H1 (cell line): ENCODE results near the gene SLC25A21. TPM values are rescaled to one million over a fixed set of nuclear protein-coding genes. Genes with fewer than 3 reads are reported as not detected.

Experiments
- CTCF ChIA-PET: fragments of 300-600 bp; sonication (Branson Sonifier 250); formaldehyde crosslinking; loops from one replicate; lab custom pipeline; 2021; ENCODE audit not compliant: partially characterized antibody; lab: Charles Lee
- POLR2A ChIA-PET: fragments of 300-600 bp; sonication (Branson Sonifier 250); formaldehyde crosslinking; loops from one replicate; lab custom pipeline; 2021; ENCODE audit warnings: inconsistent platforms; ENCODE audit not compliant: partially characterized antibody; lab: Charles Lee
- DNase-seq, 2 experiments: peaks; one replicate each; pipeline versions ENCODE4 v3.0.0 to v3.0.0-alpha.2; 2010 to 2022; ENCODE audit warnings: low spot score in 2 of 2, low read depth in 1 of 2, mixed read lengths in 1 of 2
- FAIRE-seq: peaks from 2 replicates; lab custom pipeline; 2011; peaks lifted over from hg19 to GRCh38; lab: Jason Lieb, UNC
- H2AFZ ChIP-seq: 2 replicates; pipeline ENCODE4 v1.8.1; 2012; ENCODE audit warnings: low read length, inconsistent platforms
- H2AK5ac ChIP-seq: 2 replicates; pipeline ENCODE4 v1.6.1; 2013; ENCODE audit warnings: low read depth, low read length
- H2BK120ac ChIP-seq: replicated peaks from 2 replicates; pipeline ENCODE3; 2013; ENCODE audit warnings: low read depth, low read length, inconsistent platforms
- H2BK12ac ChIP-seq: 2 replicates; pipeline ENCODE4 v1.6.1; 2013; ENCODE audit warnings: low read depth, low read length
- H2BK15ac ChIP-seq: 2 replicates; pipeline ENCODE4 v1.6.1; 2013; ENCODE audit warnings: low read length
- H2BK20ac ChIP-seq: 2 replicates; pipeline ENCODE4 v1.6.1; 2013; ENCODE audit warnings: low read length
- H2BK5ac ChIP-seq: 2 replicates; pipeline ENCODE4 v1.6.1; 2013; ENCODE audit warnings: low read depth, low read length
- H3K14ac ChIP-seq: 2 replicates; pipeline ENCODE4 v1.6.1; 2013; ENCODE audit warnings: inconsistent platforms; ENCODE audit not compliant: insufficient read length
- H3K18ac ChIP-seq: 2 replicates; pipeline ENCODE4 v1.6.1; 2013; ENCODE audit warnings: low read length; ENCODE audit errors: extremely low read depth
- H3K23ac ChIP-seq: 2 replicates; pipeline ENCODE4 v1.6.1; 2013; ENCODE audit warnings: inconsistent platforms; ENCODE audit not compliant: insufficient read length
- H3K23me2 ChIP-seq: 2 replicates; pipeline ENCODE4 v1.6.1; 2013; ENCODE audit warnings: low read depth, low read length
- H3K27ac ChIP-seq: 2 replicates; pipeline ENCODE4 v1.6.1; 2011; ENCODE audit warnings: low read depth, low read length, inconsistent platforms
- H3K27me3 ChIP-seq, 4 experiments: replicated peaks in 1 of 4; 1 replicate in 1 of 4; 2 replicates in 3 of 4; pipeline versions ENCODE4 v1.6.1 to v1.8.1; 2011 to 2013; ENCODE audit warnings: low read length in 3 of 4, mild to moderate bottlenecking in 3 of 4, inconsistent platforms in 2 of 4, mixed read lengths in 2 of 4, moderate library complexity in 1 of 4; ENCODE audit not compliant: control insufficient read depth in 3 of 4, insufficient read depth in 3 of 4; ENCODE audit errors: extremely low read depth in 1 of 4
- H3K36me3 ChIP-seq, 4 experiments: 2 replicates each; pipeline versions ENCODE4 v1.6.1 to v1.8.1; 2011 to 2013; ENCODE audit warnings: mild to moderate bottlenecking in 4 of 4, low read length in 3 of 4, moderate library complexity in 2 of 4, control low read depth in 1 of 4, inconsistent platforms in 1 of 4; ENCODE audit not compliant: insufficient read depth in 4 of 4, control insufficient read depth in 2 of 4
- H3K4ac ChIP-seq: replicated peaks from 2 replicates; pipeline ENCODE3; 2013; ENCODE audit warnings: low read length, low read depth, mixed read lengths, inconsistent platforms; ENCODE audit not compliant: insufficient read length
- H3K4me1 ChIP-seq, 4 experiments: replicated peaks in 1 of 4; 1 replicate in 1 of 4; 2 replicates in 3 of 4; pipeline versions ENCODE4 v1.6.1 to v1.8.1; 2011 to 2013; ENCODE audit warnings: low read length in 3 of 4, inconsistent platforms in 2 of 4, mixed read lengths in 1 of 4; ENCODE audit not compliant: insufficient read depth in 4 of 4, control insufficient read depth in 3 of 4
- H3K4me2 ChIP-seq, 2 experiments: 2 replicates each; pipeline versions ENCODE4 v1.6.1 to v1.8.1; 2011 to 2013; ENCODE audit warnings: low read depth in 2 of 2, low read length in 2 of 2, control low read depth in 1 of 2, inconsistent platforms in 1 of 2, mild to moderate bottlenecking in 1 of 2; ENCODE audit not compliant: insufficient read depth in 1 of 2
- H3K4me3 ChIP-seq, 4 experiments: fragments of 200-600, 300-600 bp in 1 of 4; sonication (generic), shearing (Covaris generic), sonication (Bioruptor Twin) in 1 of 4; 2 replicates each; pipeline versions ENCODE4 v1.5.1 to v1.8.1; 2011 to 2016; ENCODE audit warnings: low read length in 4 of 4, low read depth in 3 of 4, control low read depth in 2 of 4, inconsistent platforms in 2 of 4, mild to moderate bottlenecking in 2 of 4, mixed read lengths in 1 of 4, moderate library complexity in 1 of 4; ENCODE audit not compliant: insufficient read depth in 2 of 4; ENCODE audit errors: extremely low read depth in 1 of 4
- H3K56ac ChIP-seq: replicated peaks from 2 replicates; pipeline ENCODE3; 2013; ENCODE audit warnings: low read depth, mild to moderate bottlenecking, mixed read lengths, low read length, inconsistent platforms; ENCODE audit not compliant: insufficient read length
- H3K79me1 ChIP-seq: 2 replicates; pipeline ENCODE4 v1.6.1; 2013; ENCODE audit warnings: low read depth, low read length, control low read depth
- H3K79me2 ChIP-seq, 2 experiments: 2 replicates each; pipeline versions ENCODE4 v1.6.1 to v1.8.1; 2012 to 2013; ENCODE audit warnings: low read length in 2 of 2, mild to moderate bottlenecking in 2 of 2, inconsistent platforms in 1 of 2; ENCODE audit not compliant: insufficient read depth in 2 of 2, control insufficient read depth in 1 of 2
- H3K9ac ChIP-seq, 4 experiments: replicated peaks in 1 of 4; 1 replicate in 1 of 4; 2 replicates in 3 of 4; pipeline versions ENCODE4 v1.6.1 to v1.8.1; 2011 to 2013; ENCODE audit warnings: low read depth in 3 of 4, low read length in 3 of 4, control low read depth in 2 of 4, mild to moderate bottlenecking in 2 of 4, moderate library complexity in 2 of 4, inconsistent platforms in 1 of 4; ENCODE audit errors: extremely low read depth in 1 of 4
- H3K9me3 ChIP-seq, 2 experiments: 2 replicates each; pipeline versions ENCODE4 v1.6.1 to v1.8.1; 2012 to 2013; ENCODE audit warnings: mild to moderate bottlenecking in 2 of 2, moderate library complexity in 2 of 2, control low read depth in 1 of 2, inconsistent platforms in 1 of 2, low read depth in 1 of 2, low read length in 1 of 2, mixed read lengths in 1 of 2; ENCODE audit not compliant: insufficient read depth in 2 of 2
- H4K20me1 ChIP-seq, 2 experiments: replicated peaks in 1 of 2; 2 replicates each; pipeline versions ENCODE3 to v1.8.1; 2011 to 2013; ENCODE audit warnings: inconsistent platforms in 2 of 2, low read length in 2 of 2, mild to moderate bottlenecking in 1 of 2; ENCODE audit not compliant: insufficient read depth in 2 of 2, control insufficient read depth in 1 of 2
- H4K5ac ChIP-seq: 2 replicates; pipeline ENCODE4 v1.6.1; 2013; ENCODE audit warnings: low read length, low read depth, mixed read lengths, inconsistent platforms; ENCODE audit not compliant: insufficient read length
- H4K8ac ChIP-seq: 2 replicates; pipeline ENCODE4 v1.8.0; 2013; ENCODE audit warnings: mild to moderate bottlenecking, moderate library complexity, low read length, inconsistent platforms; ENCODE audit not compliant: insufficient read depth; ENCODE audit errors: extremely low read depth
- H4K91ac ChIP-seq: replicated peaks from 2 replicates; pipeline ENCODE3; 2013; ENCODE audit warnings: low read length, mixed read lengths, inconsistent platforms; ENCODE audit not compliant: insufficient read length
- ATF2 ChIP-seq: IDR thresholded peaks from 2 replicates; pipeline ENCODE4 v1.6.1; 2012; ENCODE audit warnings: low read length, inconsistent platforms
- BRCA1 ChIP-seq: IDR thresholded peaks from 2 replicates; pipeline ENCODE4 v1.6.1; 2012; ENCODE audit warnings: low read depth, low read length, improper control_type of control experiment
- CEBPB ChIP-seq: IDR thresholded peaks from 2 replicates; pipeline ENCODE4 v1.6.1; 2012; ENCODE audit warnings: low read depth, low read length
- CREB1 ChIP-seq: IDR thresholded peaks from 2 replicates; pipeline ENCODE4 v1.6.1; 2012; ENCODE audit warnings: inconsistent platforms
- EP300 ChIP-seq, 2 experiments: IDR thresholded peaks; 1 replicate in 1 of 2; 2 replicates in 1 of 2; pipeline ENCODE4 v1.6.1; 2011 to 2012; ENCODE audit warnings: low read depth in 2 of 2, low read length in 2 of 2, mild to moderate bottlenecking in 2 of 2, borderline replicate concordance in 1 of 2, inconsistent platforms in 1 of 2, moderate library complexity in 1 of 2
- FOSL1 ChIP-seq: IDR thresholded peaks from 2 replicates; pipeline ENCODE4 v1.6.1; 2011; ENCODE audit warnings: mild to moderate bottlenecking, low read depth, low read length, moderate library complexity; ENCODE audit not compliant: insufficient read depth
- RBBP5 ChIP-seq: IDR thresholded peaks from 2 replicates; pipeline ENCODE4 v1.7.1; 2012; ENCODE audit warnings: low read depth, mild to moderate bottlenecking, inconsistent platforms, low read length, moderate library complexity, borderline replicate concordance
- RNF2 ChIP-seq: fragments of 200-900, 300-1000 bp; sonication (generic); IDR thresholded peaks from 2 replicates; pipeline ENCODE4 v1.7.1; 2016; ENCODE audit warnings: borderline replicate concordance, low read depth, mild to moderate bottlenecking, antibody characterized with exemption, low read length; ENCODE audit not compliant: poor library complexity, severe bottlenecking; ENCODE audit errors: missing control alignments
- RXRA ChIP-seq: IDR thresholded peaks from 2 replicates; pipeline ENCODE4 v1.6.1; 2011; ENCODE audit warnings: low read depth, mild to moderate bottlenecking, low read length, moderate library complexity; ENCODE audit not compliant: insufficient read depth
- SP2 ChIP-seq: IDR thresholded peaks from 2 replicates; pipeline ENCODE4 v1.6.1; 2012; ENCODE audit warnings: mild to moderate bottlenecking, low read length, inconsistent platforms
- TEAD4 ChIP-seq: IDR thresholded peaks from 2 replicates; pipeline ENCODE4 v1.6.1; 2012; ENCODE audit warnings: low read depth, low read length, inconsistent platforms, mixed read lengths
- WGBS, 2 experiments: shearing (Covaris generic) in 1 of 2; methylation state at CpG; one replicate each; pipeline versions ENCODE4 v1.1.6 to v1.1.7; 2013 to 2015; ENCODE audit warnings: low lambda C conversion rate in 2 of 2, mixed read lengths in 2 of 2, inconsistent platforms in 1 of 2, low coverage in 1 of 2, missing lambda C conversion rate in 1 of 2; ENCODE audit not compliant: insufficient replicate concordance in 2 of 2, insufficient coverage in 1 of 2, insufficient read length in 1 of 2; ENCODE audit errors: extremely low coverage in 1 of 2, missing lambda C conversion rate in 1 of 2; 5-methylcytosine and 5-hydroxymethylcytosine counted together
- polyA plus RNA-seq, 7 experiments: library from polyadenylated mRNA; depleted of rRNA in 3 of 7; stranded (reverse) in 5 of 7; unstranded in 2 of 7; fragments of >200 nt in 5 of 7; fragments of 200-250 nt in 2 of 7; gene quantifications; 1 replicate in 5 of 7; 2 replicates in 1 of 7; 4 replicates in 1 of 7; pipeline versions ENCODE4 v1.2.1 to v1.2.3, GENCODE V29; 2011 to 2013; ENCODE audit warnings: missing spikeins in 2 of 7, mixed read lengths in 2 of 7
- total RNA-seq: library from RNA; stranded (reverse); fragmentation: NEBNext Ultra II Directional; extraction: Animal tissue kit (Norgen Biotek cat#: 25700); gene quantifications from 2 replicates; pipeline ENCODE4 v1.2.1, GENCODE V29; 2021

The SLC25A21 gene
- total and polyA plus RNA-seq, 2 of the 8 experiments (the other 6 are each of a cell fraction or from before 2014, with no cell fraction given): 6.9 to 15.7 TPM

GRCh38 chr14:37221073-37221472 is 48.7 kb upstream of the SLC25A21 start:
- no peak for DNase-seq
- TF ChIP-seq RBBP5 (no peak), RXRA (no peak), TEAD4 (no peak), BRCA1 (no peak), EP300 (IDR thresholded peaks at IDR 0.05; ENCODE audit: borderline replicate concordance in 1 of 2, low read depth in 2 of 2, low read length in 2 of 2) (no peak), CEBPB (no peak), CREB1 (no peak), SP2 (no peak), ATF2 (no peak), RNF2 (no peak), FOSL1 (no peak)

More at GRCh38 chr14:37221073-37221472, 48.7 kb upstream of the SLC25A21 start:
- no peak overlapping the region for H2BK12ac ChIP-seq
- H4K8ac ChIP-seq: no peak overlapping the region
- H2BK15ac ChIP-seq: no peak overlapping the region
- H4K5ac ChIP-seq: no peak overlapping the region
- 92% methylated on average over 3 of the region's 3 CpGs; no CpG with 5 or more reads in 1 of the 2 experiments for WGBS, 2 experiments
- no peak overlapping the region for H4K91ac ChIP-seq
- no peak overlapping the region for H2AK5ac ChIP-seq
- no peak overlapping the region for H3K23ac ChIP-seq
- POLR2A ChIA-PET: no interaction called here
- no peak overlapping the region for H3K27ac ChIP-seq
- H3K14ac ChIP-seq: no peak overlapping the region
- no peak overlapping the region for H2BK20ac ChIP-seq
- no peak for FAIRE-seq
- CTCF ChIA-PET: interaction anchor here (2.4 kb wide), 1 partner anchor 10 kb away, joined by 14 read pairs; no protein-coding TSS in a partner anchor
- no peak overlapping the region for H3K4me2 ChIP-seq
- H3K56ac ChIP-seq: no peak overlapping the region
- no peak overlapping the region for H2BK120ac ChIP-seq
- H3K79me1 ChIP-seq: no peaks in the 10 kb centered on the region
- peaks cover 21 to 27% of the 10 kb centered on the region in 2 experiments for H3K9me3 ChIP-seq
- no peaks in the 10 kb centered on the region for H3K79me2 ChIP-seq
- H2BK5ac ChIP-seq: no peak overlapping the region
- no peaks in the 10 kb centered on the region for H3K27me3 ChIP-seq
- H3K4ac ChIP-seq: no peak overlapping the region
- no peaks in the 10 kb centered on the region for H3K23me2 ChIP-seq
- peaks cover 0 to 17% (median 1%) of the 10 kb centered on the region in 4 experiments; a peak in 2 of 8 replicates for H3K36me3 ChIP-seq
- H3K4me3 ChIP-seq: no peak overlapping the region
- no peaks in the 10 kb centered on the region for H3K4me1 ChIP-seq
- no peak overlapping the region for H2AFZ ChIP-seq
- H4K20me1 ChIP-seq: no peaks in the 10 kb centered on the region
- H3K9ac ChIP-seq: no peak overlapping the region
- H3K18ac ChIP-seq: no peak overlapping the region
